Measurements from ENCODE around the gene PLXNA4. TPM values are rescaled to one million over a fixed set of nuclear protein-coding genes. Genes with fewer than 3 reads are reported as not detected.

PLXNA4 gene
- total RNA-seq, 1 experiment from 2014 or later, result not detected

GRCh38 chr7:132102391-132102790 lies 473.9 kb downstream of the PLXNA4 start:
- no peak for TF ChIP-seq EZH2 (IDR thresholded peaks at IDR 0.05)
- TF ChIP-seq ZBTB33 (IDR thresholded peaks at IDR 0.05; ENCODE audit: extremely low read depth, insufficient replicate concordance, low read length), result no peak
- no peak for TF ChIP-seq CEBPB (IDR thresholded peaks at IDR 0.05; ENCODE audit: low read depth)
- TF ChIP-seq CBX3 (IDR thresholded peaks at IDR 0.05; ENCODE audit: low read depth), result no peak
- no peak for TF ChIP-seq YY1 (IDR thresholded peaks at IDR 0.05; ENCODE audit: extremely low read depth, insufficient replicate concordance, low read depth, low read length)
- TF ChIP-seq POLR2A (IDR thresholded peaks at IDR 0.05; ENCODE audit: borderline replicate concordance, extremely low read depth, insufficient read depth, insufficient read length), result no peak
- no peak for TF ChIP-seq RAD21 (IDR thresholded peaks at IDR 0.05; ENCODE audit: low read depth)
- no peak for TF ChIP-seq CTCF (IDR thresholded peaks at IDR 0.05 in 2 of 3, conservative IDR thresholded peaks at IDR 0.05 in 1 of 3; ENCODE audit: borderline replicate concordance in 1 of 3, insufficient read depth in 1 of 3, low read depth in 2 of 3, low read length in 2 of 3)
- TF ChIP-seq SRF (IDR thresholded peaks at IDR 0.05; ENCODE audit: low read depth), result no peak
- TF ChIP-seq SIN3A (IDR thresholded peaks at IDR 0.05; ENCODE audit: low read depth), result no peak
- no peak for TF ChIP-seq ATF3 (IDR thresholded peaks at IDR 0.05)
- no peak for TF ChIP-seq TCF7L2 (IDR thresholded peaks at IDR 0.05; ENCODE audit: borderline replicate concordance, extremely low read depth, insufficient read depth, insufficient read length)
- TF ChIP-seq JUND (IDR thresholded peaks at IDR 0.05), result no peak
- TF ChIP-seq MAX (IDR thresholded peaks at IDR 0.05), result no peak
- TF ChIP-seq FOSL1 (IDR thresholded peaks at IDR 0.05; ENCODE audit: low read depth), result no peak
- TF ChIP-seq REST (IDR thresholded peaks at IDR 0.05; ENCODE audit: low read depth), result no peak
- no peak for TF ChIP-seq SP1 (IDR thresholded peaks at IDR 0.05; ENCODE audit: low read depth)
- CTCF ChIA-PET, result no interaction called here
- no peak overlapping the region for H3K4me2 ChIP-seq (ENCODE audit: low read length)
- DNase-seq (ENCODE audit: low read depth, low spot score), result no peak
- H4K20me1 ChIP-seq (ENCODE audit: insufficient read depth), result no peaks in the 10 kb centered on the region
- no peaks in the 10 kb centered on the region for H3K9me3 ChIP-seq (ENCODE audit: control insufficient read depth in 1 of 2, insufficient read depth in 1 of 2, low read depth in 1 of 2, low read length in 2 of 2)
- H3K4me3 ChIP-seq (replicated peaks in 1 of 2; ENCODE audit: low read depth in 1 of 2, low read length in 2 of 2), result no peak overlapping the region
- H2AFZ ChIP-seq (ENCODE audit: low read depth, low read length, poor library complexity, severe bottlenecking), result no peak overlapping the region
- ATAC-seq, result no peak
- BruUV-seq (replicated peaks), result no TSS peak
- no peak overlapping the region for H3K9ac ChIP-seq (ENCODE audit: low read length)
- peaks cover 12% of the 10 kb centered on the region; the same call in 1 of the 2 replicates for H3K27me3 ChIP-seq (ENCODE audit: insufficient read depth, low read length)
- H3K79me2 ChIP-seq (ENCODE audit: insufficient read depth, low read length), result no peaks in the 10 kb centered on the region
- intact Hi-C loops (cut with micrococcal nuclease), result no loop called here
- no peak overlapping the region for H3K27ac ChIP-seq (ENCODE audit: low read depth, low read length)
- RAD21 ChIA-PET (ENCODE audit: low non-redundant PET in 1 of 2, low total read pairs in 2 of 2, uncharacterized antibody in 2 of 2, unreplicated experiment in 2 of 2), result no interaction called here
- no peaks in the 10 kb centered on the region for H3K4me1 ChIP-seq (ENCODE audit: control insufficient read depth in 1 of 2, insufficient read depth in 2 of 2, low read length in 2 of 2)
- no peaks in the 10 kb centered on the region for H3K9me2 ChIP-seq (ENCODE audit: insufficient read depth)
- POLR2A ChIA-PET, result no interaction called here
- no peaks in the 10 kb centered on the region for H3K36me3 ChIP-seq (ENCODE audit: control insufficient read depth in 1 of 2, insufficient read depth in 2 of 2, low read length in 2 of 2)
